ENCODE measurements around the gene ATP6V1C2.
A peak's percentile ranks its signal among the peaks of the same experiment; 100 is the strongest.

Gene ATP6V1C2, protein sequence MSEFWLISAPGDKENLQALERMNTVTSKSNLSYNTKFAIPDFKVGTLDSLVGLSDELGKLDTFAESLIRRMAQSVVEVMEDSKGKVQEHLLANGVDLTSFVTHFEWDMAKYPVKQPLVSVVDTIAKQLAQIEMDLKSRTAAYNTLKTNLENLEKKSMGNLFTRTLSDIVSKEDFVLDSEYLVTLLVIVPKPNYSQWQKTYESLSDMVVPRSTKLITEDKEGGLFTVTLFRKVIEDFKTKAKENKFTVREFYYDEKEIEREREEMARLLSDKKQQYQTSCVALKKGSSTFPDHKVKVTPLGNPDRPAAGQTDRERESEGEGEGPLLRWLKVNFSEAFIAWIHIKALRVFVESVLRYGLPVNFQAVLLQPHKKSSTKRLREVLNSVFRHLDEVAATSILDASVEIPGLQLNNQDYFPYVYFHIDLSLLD

DNA sequence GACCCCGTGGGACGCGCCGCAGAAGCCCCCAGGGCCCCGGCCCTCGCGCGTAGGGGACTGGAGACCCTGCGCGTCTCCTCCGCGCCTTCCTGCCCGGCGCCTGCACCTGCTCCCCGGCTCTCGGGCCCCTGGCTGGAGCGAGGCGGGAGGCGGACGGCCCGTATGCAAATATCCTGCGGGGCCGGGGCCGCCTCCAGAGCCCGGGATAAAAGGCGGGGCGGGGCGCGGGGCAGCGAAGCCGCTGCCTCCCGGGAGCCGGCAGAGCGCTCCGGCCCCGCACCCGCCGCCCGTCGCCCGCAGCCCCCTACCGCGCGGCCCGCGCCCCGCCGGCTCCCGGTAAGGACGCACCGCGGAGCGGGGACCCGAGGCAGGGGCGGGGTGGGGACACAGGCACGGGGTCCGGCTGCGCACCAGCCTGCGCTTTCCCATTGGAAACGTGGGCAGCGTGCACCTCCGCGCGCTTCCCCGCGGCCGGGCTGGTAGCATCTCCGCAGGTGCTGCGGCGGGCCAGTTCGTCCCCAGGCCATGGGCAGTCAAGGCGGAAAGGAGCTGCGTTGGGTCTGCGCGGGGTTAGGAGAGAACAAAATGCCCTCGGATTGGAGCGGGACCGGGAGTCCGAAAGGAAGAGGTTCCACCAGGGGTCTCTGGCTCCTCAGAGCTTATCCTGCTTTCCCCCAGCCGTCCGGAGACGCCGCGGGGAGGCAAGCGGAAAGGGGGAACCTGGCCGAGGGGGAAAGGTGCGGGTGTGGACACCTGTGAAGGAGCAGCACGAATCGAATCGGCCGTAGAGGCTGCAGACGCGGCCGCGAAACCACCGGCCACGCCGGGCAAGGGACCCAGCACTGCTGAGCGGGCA, at the start of gene ATP6V1C2:
Gene ATP6V1C2 (plus strand): TSS at position 235 of the 856 bp plus-strand sequence. CDS start 1,220 bp downstream, outside the sequence.
- peak; percentile 18 for DNase-seq

DNA sequence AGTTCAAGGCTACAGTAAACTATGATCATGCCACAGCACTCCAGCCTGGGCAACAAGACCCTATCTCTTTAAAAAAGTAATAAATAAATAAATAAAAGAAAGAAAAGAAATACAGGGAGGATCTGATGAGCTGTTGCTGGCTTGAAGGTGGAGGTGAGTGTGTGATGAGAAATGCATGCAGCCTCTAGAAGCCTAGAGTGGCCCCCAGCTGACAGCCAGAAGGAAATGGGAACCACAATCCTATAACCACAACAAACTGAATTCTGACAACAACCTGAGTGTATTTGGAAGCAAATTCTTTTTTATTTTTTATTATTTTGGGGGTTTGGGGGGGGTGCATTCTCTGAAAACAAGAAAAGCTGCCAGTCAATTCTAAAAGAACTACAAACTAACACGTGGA, 46.3 kb upstream of the ATP6V1C2 start:
- no peak for DNase-seq

DNA sequence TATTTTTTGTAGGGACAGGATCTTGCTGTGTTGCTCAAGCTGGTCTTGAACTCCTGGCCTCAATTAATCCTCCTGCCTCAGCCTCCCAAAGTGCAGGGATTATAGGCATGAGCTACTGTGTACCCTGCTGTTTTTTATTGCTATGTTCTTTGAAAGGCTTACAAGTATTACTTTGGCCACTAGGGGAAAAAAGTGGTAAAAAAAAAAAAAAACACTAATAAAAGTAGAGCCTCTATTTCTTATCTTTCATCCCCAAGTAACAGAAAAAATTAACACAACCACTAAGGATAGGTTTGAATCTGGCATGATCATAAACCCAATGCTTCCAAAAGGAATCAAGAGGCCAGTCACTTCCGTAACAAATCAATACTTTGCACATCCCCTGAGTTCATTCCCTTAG, 43.2 kb upstream of the ATP6V1C2 start:
- no peak for DNase-seq

DNA sequence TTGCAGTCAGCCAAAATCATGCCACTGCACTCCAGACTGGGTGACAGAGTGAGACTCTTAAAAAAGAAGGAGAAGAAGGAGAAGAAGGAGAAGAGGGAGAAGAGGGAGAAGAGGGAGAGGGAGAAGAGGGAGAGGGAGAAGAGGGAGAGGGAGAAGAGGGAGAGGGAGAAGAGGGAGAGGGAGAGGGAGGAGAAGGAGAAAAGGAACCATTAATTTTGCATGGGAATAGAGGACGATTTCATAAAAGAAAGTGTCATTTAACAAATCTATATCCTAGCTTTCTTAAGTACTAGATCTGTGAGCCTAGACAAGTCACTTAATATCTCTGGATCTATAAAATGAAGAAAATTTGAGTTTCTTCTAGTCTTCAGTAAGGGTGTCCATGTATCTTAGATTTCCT, 41.2 kb upstream of the ATP6V1C2 start:
- DNase-seq = no peak

DNA sequence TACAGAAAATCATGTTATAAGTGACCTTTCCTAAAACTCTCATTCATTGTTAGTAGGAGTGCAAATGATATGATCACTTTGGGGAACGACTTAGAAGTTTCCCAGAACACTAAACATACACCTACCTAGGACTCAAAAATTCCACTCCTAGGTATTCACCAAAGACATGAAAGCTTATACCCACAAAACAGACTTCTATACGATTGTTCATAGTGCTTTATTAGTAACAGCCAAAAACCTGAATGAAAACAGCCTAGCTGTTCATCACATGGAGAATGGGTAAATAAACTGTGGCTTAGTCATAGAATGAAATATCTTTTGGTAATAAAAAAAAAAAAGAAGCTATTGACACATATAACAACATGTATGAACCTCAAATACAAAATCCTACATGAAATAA, 40.5 kb upstream of the ATP6V1C2 start:
- DNase-seq = no peak

DNA sequence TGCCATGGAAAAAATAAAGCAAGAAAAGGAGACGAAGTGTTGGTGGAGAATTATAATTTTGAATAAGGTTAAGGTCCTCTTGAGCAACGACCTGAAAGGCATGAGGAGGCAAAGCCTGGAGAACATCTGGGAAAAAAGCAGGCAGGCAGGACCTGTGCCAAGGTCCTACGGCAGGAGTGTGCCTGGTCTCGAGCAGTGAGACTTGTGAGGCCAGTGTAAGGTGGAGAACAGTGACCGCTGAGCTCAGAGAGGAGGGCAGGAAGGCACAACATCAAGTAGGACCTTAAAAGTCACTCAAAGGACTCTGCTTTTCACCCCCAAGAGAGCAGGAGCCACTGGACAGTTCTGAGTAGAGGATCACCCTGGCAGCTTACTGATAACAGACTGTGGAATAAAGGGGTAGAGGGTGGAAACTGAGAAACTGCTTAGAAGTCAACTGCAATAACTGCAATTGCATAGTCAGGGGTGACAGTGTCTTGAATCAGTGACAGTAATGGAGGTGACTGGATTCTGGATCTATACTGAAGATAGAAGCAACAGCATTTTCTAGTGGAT, 35.2 kb upstream of the ATP6V1C2 start:
- DNase-seq = no peak

DNA sequence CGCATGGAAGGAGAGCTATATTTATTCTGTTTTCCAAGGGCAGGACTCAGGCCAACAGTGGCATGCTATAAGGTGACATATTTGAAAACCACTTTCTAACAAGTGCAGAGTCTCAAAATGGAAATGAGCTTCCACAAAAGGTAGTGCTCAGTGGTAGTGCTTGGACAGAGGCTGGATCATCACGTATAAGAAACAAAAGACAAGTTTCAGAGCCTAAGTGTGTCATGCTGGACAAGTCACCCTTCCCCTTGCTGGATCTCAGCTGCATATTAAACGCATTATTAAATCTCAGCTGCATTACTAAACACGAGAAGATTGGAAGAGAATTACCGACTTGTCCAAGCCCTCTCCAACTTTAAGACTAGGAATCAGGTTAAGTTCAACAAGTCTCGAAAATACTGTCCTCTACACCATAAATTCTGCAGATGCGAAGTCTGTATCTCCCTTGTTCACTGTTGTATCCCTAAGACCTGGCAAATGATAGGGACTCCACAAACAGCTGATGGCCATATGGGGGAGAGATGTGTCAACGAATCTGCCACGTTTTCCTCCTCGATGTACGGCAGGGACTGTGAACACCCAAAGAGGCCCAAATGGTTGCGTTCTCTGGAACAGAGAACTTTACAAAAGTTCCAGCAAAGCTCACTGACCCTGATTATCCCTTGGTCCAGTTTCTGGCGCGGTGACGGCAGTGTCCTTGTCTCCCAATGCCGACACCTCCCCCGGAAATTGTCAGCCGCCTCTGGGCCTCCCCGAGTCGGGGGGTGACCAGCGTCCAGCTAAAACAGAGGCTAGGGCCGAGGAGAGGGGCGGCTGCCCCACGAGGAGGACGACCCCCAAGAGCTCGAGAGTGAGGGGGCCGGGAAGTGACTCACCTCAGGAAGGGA, 32.3 kb upstream of the ATP6V1C2 start:
- no peak for DNase-seq

DNA sequence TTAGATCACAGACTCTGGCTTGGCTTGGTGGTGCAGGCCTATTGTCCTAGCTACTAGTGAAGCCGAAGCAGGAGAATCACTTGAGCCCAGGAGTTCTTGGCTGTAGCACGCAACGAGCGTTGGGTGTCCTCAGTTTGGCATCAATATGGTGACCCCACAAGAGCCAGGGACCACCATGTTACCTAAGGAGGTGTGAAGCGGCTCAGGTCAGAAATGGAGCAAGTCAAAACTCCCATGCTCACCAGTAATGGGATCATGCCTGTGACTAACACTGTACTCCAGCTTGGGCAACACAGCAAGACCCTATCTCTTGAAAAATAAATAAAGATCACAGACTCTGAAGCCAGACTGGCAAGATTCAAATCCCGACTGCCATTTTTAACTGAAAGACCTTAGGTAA, 29.9 kb upstream of the ATP6V1C2 start:
- no peak for DNase-seq

DNA sequence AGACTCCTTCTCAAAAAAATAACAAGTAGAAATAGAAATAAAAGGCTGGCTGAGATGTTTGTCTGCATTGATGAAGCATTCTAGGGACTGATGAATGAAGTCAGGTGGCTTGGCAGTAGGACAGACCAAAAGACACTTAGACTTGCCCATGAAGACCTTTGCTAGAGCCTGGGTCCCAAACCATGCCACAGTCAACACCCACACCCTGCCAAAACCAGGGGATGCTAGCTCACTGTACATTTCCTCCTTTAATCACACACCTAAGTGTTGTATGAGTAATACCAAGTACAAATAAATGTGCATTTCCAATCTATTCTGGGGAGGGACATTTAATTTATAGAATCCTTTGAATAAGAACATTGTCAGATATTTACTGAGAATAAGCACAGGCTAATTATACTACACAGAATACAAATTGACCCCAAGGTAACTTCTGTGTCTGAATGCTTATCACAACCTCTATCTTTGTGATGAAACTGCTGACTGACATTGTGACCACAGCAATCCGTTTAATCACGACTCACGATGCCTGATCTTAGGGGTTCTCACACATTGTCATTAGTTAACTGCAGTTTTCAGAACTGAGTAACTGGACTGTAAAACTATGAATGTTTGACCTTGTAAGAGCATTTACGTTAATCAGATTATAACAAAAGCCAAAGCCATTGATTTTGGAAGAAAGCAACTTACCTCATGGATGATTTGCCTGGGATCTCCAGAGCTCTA, 21.2 kb upstream of the ATP6V1C2 start:
- DNase-seq = no peak

DNA sequence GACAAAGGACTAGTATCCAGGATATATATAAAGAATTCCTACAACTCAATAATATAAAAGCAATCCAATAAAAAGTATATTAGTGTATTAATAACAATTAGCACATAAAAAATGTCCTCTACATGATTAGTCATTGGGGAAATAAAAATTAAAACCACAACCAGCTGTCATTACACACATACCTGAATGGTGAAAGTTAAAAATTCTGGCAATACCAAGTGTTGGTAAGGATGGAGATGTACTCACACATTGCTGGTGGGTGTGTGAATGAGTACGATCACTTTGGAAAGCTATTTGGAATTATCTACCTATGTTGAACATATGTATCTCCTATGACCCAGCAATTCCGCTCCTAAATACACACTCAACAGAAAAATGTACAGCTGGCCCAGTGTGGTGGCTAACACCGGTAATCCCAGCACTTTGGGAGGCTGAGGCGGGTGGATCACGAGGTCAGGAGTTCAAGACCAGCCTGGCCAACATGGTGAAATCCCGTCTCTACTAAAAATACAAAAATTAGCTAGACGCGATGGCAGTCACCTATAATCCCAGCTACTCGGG, 17.3 kb upstream of the ATP6V1C2 start:
- DNase-seq = no peak

DNA sequence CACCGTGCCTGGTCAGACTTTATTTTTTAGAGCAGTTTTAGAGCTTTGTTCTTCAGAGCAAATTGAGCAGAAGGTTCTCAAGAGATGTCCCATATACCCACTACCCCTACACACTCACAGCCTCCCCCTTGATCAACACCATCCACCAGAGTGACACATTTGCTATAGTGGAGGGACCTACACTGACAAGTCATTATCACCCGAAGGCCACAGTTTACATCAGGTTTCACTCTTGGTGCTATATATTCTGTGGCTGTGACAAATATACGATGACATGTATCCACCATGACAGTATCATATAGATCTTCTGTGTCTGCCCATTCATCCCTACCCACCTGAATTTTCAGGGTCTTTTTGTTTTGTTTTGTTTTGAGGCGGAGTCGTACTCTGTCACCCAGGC, 15.4 kb upstream of the ATP6V1C2 start:
- DNase-seq = no peak

DNA sequence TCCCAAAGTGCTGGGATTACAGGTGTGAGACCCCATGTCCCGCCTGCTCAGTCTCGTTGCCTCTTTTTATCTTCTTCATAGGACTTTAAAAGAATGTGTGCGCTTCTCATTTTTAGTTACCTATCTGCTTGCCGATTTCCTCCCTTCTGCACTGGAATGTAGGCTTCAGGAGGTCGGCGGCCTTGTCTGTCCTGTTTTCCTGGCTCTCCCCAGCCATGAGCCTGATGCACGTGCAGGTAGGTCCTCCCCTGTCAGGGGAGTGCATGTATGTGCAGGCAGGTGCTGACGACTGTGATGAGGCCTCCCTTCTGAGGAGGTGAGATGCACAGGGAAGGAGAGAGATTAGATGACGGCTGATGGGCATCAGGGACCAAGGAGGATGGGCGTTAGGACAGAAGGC, 13.6 kb upstream of the ATP6V1C2 start:
- no peak for DNase-seq

DNA sequence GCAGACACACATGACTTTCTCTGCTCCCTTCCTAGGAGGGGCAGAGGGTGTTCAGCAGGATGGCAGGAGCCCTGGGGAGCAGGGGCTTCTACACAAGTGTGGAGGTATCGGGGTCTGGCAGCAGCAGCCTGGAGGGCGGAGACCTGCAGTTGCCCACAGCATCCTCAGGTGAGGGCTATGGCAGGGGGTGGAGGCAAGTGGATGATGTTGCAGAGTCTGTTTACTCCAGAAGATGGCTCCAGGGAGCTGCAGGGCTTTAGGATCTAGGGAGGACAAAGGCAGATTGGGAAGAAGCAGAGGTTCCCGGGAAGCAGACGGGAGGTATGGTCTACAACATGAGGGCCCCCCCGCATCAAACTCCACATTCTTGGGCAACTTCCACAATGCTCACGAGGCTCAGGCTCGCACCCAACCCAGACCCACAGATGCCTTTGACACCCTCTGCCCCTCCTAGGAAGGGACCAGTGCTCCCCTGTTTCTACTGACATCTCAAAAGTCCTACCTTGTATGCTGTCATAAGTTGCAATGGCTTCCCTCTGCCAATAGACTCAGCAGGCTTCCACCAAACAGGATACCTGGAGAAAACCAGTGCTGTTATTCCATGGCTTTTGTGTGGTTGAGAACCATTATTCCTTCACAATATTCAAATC, 12.0 kb upstream of the ATP6V1C2 start:
- no peak for DNase-seq

DNA sequence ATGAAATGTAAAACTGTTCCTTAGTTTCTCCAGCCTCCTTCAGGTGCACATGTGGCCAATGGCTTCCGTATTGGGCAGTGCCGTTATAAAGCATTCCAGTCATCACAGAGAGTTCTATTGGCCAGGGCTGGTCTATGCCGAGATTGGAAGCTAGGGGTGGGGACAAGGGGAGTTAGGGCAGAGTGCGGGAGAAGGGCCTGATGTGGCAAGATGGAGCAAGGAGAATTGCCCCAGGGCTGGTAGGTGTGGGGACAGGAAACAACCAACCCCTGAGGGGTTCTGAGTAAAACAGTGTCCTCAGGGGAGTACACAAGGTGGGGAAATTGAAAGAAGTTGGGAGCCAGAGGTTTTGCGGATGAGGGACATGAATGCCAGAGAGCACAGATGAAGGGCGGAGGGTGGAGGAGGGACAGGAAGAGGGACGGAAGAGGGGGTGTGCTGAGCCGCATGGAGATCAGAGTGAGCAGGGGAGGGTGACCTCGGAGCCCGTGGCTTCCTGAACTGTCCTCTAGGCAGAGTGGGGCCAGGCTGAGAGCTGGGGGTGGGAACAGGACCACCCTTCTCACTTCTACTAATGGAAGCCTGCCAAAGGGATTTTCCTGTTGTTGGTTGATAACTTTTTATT, 9.1 kb upstream of the ATP6V1C2 start:
- DNase-seq = peak; percentile 13

DNA sequence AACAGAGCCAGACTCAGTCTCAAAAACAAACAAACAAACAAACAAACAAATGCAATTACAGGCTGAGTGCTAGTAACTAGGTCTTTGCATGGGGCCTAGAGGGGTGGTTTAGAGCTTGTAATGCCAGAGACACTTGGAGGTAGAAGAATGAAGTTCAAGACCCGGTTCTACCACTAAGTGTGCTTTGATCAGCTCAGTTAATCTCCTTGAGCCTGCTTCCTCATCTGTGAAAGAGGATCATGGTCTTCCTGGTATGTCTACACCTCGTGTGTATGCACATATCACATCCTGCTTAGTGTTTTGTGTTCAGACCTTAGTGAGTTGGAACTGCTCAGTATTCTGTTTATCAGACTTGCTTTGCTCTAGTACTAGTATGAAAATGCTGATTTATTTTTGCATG, 4.8 kb upstream of the ATP6V1C2 start:
- no peak for DNase-seq

DNA sequence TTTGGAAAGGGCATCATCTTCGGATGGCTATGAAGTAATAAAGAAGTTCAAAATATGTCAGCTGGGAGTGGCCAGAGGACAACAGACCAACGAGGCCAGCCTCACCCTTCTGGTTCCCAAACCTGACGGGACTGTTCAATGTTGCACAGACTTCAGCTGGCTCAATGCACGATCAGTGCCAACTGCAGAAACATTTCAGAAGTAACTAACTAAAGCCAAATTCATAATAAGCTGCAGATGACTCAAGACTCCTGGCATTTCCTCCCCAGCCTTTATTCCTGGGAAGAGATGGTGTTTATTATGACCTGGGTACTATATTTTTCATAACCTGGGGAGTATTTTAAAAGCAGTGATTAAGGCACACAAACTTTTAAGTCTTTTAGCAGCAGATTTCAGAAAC, 3.8 kb upstream of the ATP6V1C2 start:
- no peak for DNase-seq

DNA sequence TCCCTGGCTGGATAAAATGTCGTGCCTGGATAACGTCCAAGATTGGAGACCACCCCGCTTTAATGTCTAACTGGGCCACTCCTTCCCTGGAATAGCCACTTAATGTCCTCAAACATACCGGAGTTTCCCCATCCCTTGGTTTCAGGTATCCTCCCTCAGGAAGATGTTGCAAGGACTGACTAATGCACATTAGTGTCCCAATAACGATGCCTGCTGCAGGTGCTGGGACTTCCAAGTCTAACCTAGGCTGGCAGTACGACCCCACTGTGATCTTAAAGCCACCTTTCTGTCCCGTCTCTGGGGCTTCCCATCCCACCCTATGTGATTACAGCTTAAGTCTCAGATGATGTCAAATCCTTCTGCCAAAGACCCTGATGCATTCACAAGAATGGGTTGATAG, 1.1 kb upstream of the ATP6V1C2 start:
- no peak for DNase-seq

DNA sequence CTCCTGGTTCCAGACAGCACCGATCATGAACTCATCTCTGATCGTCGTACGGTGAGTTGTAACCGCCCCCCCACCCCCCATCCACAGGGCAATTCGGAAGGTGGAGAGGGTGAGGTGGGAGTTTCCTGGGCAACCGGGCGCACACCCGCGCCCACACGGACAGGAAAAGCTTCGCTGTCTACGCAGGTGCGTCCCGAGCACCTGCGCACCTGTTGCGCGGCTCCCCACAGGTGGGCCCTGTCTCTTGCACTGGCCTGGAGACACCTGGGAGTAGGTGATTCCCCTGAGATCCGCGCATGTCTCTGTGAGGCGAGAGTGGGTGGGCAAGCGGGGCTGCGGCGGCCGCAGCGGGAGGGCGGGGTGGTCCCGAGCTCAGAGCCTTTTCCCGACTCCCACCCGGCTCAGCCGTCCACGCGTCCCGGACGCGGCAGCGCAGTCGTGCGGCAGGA, 459 bp upstream of the ATP6V1C2 start:
- no peak for DNase-seq

DNA sequence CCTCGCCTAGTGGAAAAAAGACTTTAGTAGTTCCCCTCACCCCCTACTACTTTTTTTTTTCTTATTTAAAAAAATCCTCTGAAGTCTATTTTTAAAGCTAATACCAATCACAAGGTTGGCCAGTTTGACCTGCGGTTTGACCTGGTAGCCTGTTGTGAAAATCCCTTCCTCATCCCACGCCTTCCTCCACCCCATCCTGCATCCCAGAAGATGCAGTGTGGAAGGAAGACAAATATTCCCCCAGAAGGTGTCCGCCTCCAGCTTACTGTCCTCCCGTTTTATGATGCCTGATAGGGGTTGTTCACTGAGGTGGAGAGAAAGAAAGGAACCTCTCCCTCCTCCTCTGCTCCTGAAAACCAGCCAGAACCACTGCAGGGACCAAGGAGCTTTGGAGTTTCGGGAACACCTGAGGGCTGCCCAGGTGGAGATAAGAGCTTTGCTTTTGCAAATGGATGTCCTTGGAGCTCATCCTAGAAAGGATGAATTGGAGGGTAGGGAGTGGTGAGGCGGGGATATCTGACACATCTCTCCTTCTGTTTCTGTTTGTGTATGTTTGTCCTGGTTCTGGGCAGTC, 909 bp downstream of the ATP6V1C2 start:
- no peak for DNase-seq

DNA sequence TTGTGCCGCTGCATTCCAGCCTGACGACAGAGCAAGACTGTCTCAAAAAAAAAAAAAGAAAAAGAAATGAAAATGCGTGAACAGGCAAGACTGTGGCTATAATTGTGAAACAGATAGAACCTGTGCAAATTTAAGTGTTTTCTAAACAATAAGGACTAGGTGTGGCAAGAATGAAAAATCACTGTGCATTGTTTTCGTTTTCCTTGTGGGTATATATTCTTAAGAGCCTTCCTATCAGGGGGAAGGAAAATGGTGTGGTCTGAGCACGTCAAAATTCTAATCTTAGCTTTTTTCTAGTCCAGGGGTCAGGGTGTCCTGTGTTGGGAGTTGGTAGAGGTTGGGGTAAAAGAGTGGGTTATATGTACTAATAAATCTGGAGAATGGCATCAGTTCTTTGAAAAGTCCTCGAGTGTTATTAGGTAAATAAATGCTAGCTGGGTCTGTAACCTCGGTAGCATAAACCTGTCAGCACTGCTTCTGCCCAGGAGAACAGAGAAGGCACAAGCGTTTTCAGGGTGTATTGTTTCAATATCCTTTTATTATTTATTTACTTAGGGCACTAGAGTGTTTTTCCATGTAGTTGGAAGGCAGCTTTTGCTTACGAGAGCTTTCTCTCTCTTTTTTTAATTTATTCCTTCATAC, 11.6 kb downstream of the ATP6V1C2 start:
- no peak for DNase-seq
